ENCODE measurements around the gene COX4I2. TPM values are rescaled to one million over a fixed set of nuclear protein-coding genes. Genes with fewer than 3 reads are reported as not detected.

The COX4I2 gene
- total and polyA plus RNA-seq, 2 of the 8 experiments (the other 6 are each of a cell fraction or from before 2014, with no cell fraction given) = 0.26 TPM; not detected in 1

DNA sequence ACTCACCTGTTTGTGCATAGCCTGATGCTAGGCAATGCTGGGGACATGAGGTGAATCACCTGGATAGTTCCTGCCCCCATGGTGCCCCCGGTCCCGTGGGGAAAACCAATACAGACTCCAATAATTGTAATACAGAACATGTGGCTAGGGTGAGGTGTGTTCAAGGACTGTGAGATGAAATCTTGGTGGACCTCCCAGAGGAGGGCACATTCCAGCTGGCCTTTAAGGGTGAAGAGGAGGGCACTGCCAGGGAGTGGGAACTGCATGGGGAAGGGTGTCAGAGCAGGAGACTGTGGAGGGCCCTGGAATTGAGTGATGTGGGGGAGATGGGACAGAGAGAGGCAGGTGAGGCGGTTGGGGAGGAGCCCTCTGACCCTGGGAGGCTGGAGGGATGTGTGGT is 2.5 kb downstream of the COX4I2 start:
- Histone ChIP-seq H3K4ac (replicated peaks; ENCODE audit: insufficient read length, low read depth, low read length) (no peak overlapping the region), H3K79me1 (ENCODE audit: low read depth, low read length) (no peaks in the 10 kb centered on the region), H4K20me1 (replicated peaks in 1 of 2; ENCODE audit: control insufficient read depth in 1 of 2, insufficient read depth in 2 of 2, low read length in 2 of 2) (peaks cover 0 to 2% of the 10 kb centered on the region in 2 experiments), H2AK5ac (ENCODE audit: low read depth, low read length) (no peak overlapping the region), H3K9me3 (ENCODE audit: insufficient read depth in 2 of 2, low read depth in 1 of 2, low read length in 1 of 2) (no peaks in the 10 kb centered on the region), H3K18ac (ENCODE audit: extremely low read depth, low read length) (no peak overlapping the region), H3K27me3 (replicated peaks in 1 of 4; ENCODE audit: control insufficient read depth in 3 of 4, extremely low read depth in 1 of 4, insufficient read depth in 3 of 4, low read length in 3 of 4) (no peaks in the 10 kb centered on the region), H3K23me2 (ENCODE audit: low read depth, low read length) (no peaks in the 10 kb centered on the region), H4K5ac (ENCODE audit: insufficient read length, low read depth, low read length) (no peak overlapping the region), H3K14ac (ENCODE audit: insufficient read length) (no peak overlapping the region), H4K8ac (ENCODE audit: extremely low read depth, insufficient read depth, low read length) (no peak overlapping the region), H3K79me2 (ENCODE audit: control insufficient read depth in 1 of 2, insufficient read depth in 2 of 2, low read length in 2 of 2) (no peaks in the 10 kb centered on the region), H2BK12ac (ENCODE audit: low read depth, low read length) (no peak overlapping the region), H2AFZ (ENCODE audit: low read length) (no peak overlapping the region), H2BK5ac (ENCODE audit: low read depth, low read length) (no peak overlapping the region), H3K4me2 (ENCODE audit: insufficient read depth in 1 of 2, low read depth in 2 of 2, low read length in 2 of 2) (no peak overlapping the region), H3K56ac (replicated peaks; ENCODE audit: insufficient read length, low read depth, low read length) (no peak overlapping the region), H3K36me3 (ENCODE audit: control insufficient read depth in 2 of 4, insufficient read depth in 4 of 4, low read length in 3 of 4) (no peaks in the 10 kb centered on the region), H4K91ac (replicated peaks; ENCODE audit: insufficient read length, low read length) (no peak overlapping the region), H3K9ac (replicated peaks in 1 of 4; ENCODE audit: extremely low read depth in 1 of 4, low read depth in 3 of 4, low read length in 3 of 4) (no peak overlapping the region), H3K23ac (ENCODE audit: insufficient read length) (no peak overlapping the region), H2BK15ac (ENCODE audit: low read length) (no peak overlapping the region), H2BK20ac (ENCODE audit: low read length) (no peak overlapping the region), H3K4me1 (replicated peaks in 1 of 4; ENCODE audit: control insufficient read depth in 3 of 4, insufficient read depth in 4 of 4, low read length in 3 of 4) (peaks cover 0 to 3% (median 2%) of the 10 kb centered on the region in 4 experiments; a peak in 3 of 7 replicates), H2BK120ac (replicated peaks; ENCODE audit: low read depth, low read length) (no peak overlapping the region), H3K4me3 (ENCODE audit: extremely low read depth in 1 of 4, insufficient read depth in 2 of 4, low read depth in 3 of 4, low read length in 4 of 4) (no peak overlapping the region), H3K27ac (ENCODE audit: low read depth, low read length) (no peak overlapping the region)
- 77% methylated on average over 3 of the region's 3 CpGs; no CpG with 5 or more reads in 1 of the 2 experiments for WGBS, 2 experiments (ENCODE audit: extremely low coverage in 1 of 2, insufficient coverage in 1 of 2, insufficient read length in 1 of 2, insufficient replicate concordance in 2 of 2, low coverage in 1 of 2, low lambda C conversion rate in 2 of 2, missing lambda C conversion rate in 1 of 2)
- FAIRE-seq (no peak), DNase-seq (ENCODE audit: low read depth in 1 of 2, low spot score in 2 of 2) (no peak)
- ChIA-PET CTCF (ENCODE audit: partially characterized antibody) (interaction anchor here (0.8 to 3.7 kb wide), 10 partner anchors 9 to 148 kb away, joined by 3 to 21 read pairs (median 6); no protein-coding TSS in a partner anchor), POLR2A (ENCODE audit: partially characterized antibody) (interaction anchor here (1.2 kb wide), 1 partner anchor 22 kb away, joined by 5 read pairs; no protein-coding TSS in a partner anchor)
- no peak for TF ChIP-seq NANOG (IDR thresholded peaks at IDR 0.05; ENCODE audit: insufficient read depth, low read depth, low read length, poor library complexity, severe bottlenecking)
- no peak for TF ChIP-seq PHF8 (conservative IDR thresholded peaks at IDR 0.05; ENCODE audit: low read depth, low read length)
- TF ChIP-seq CHD2 (IDR thresholded peaks at IDR 0.05; ENCODE audit: low read length) = no peak

Measured in H1 (cell line).